Left ventricle myocardium inferior (tissue), 1 donor: ENCODE data around the gene PPBP. TPM values are rescaled to one million over a fixed set of nuclear protein-coding genes. Genes with fewer than 3 reads are reported as not detected.

Experiments used
- DNase-seq: peaks from one replicate; pipeline ENCODE4 v3.0.0-alpha.2; 2020
- H3K27ac ChIP-seq: fragments of 200-600 bp; replicated peaks from 2 replicates; pipeline ENCODE4 v1.8.0; 2021
- H3K27me3 ChIP-seq: fragments of 200-600 bp; 2 replicates; pipeline ENCODE4 v1.8.0; 2021; ENCODE audit warnings: low read depth
- H3K36me3 ChIP-seq: fragments of 200-600 bp; 2 replicates; pipeline ENCODE4 v1.8.0; 2021
- H3K4me1 ChIP-seq: fragments of 200-600 bp; 2 replicates; pipeline ENCODE4 v1.8.0; 2021
- H3K4me3 ChIP-seq: fragments of 200-600 bp; 2 replicates; pipeline ENCODE4 v1.8.0; 2021; ENCODE audit warnings: mild to moderate bottlenecking, moderate library complexity
- H3K9me3 ChIP-seq: fragments of 200-600 bp; replicated peaks from 2 replicates; pipeline ENCODE4 v1.8.0; 2021
- intact Hi-C: fragments of 100-400 bp; cut with micrococcal nuclease; formaldehyde crosslinking; loops from one replicate; pipeline ENCODE4 v1.11.0; 2022
- long read RNA-seq: library from polyadenylated mRNA; unstranded; transcript quantifications from one replicate; pipeline ENCODE4 v2.0.0, GENCODE V29; 2021
- total RNA-seq: library from RNA; stranded (reverse); fragmentation: NEBNext Ultra II Directional; extraction: Animal tissue kit (Norgen Biotek cat#: 25700); gene quantifications from one replicate; pipeline ENCODE4 v1.2.1, GENCODE V29; 2021
- TF ChIP-seq, protein P1 (sequence below): fragments of 200-600 bp; IDR thresholded peaks from 2 replicates; pipeline ENCODE4 v1.8.0; 2021; ENCODE audit warnings: antibody characterized with exemption, mild to moderate bottlenecking, borderline replicate concordance
- donor health status: DM: no; HTN: yes; CAD: no; lungs with severe emphysema.

PPBP gene, protein sequence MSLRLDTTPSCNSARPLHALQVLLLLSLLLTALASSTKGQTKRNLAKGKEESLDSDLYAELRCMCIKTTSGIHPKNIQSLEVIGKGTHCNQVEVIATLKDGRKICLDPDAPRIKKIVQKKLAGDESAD
- total RNA-seq: 1.2 TPM
- long read RNA-seq: 0 reads

DNA sequence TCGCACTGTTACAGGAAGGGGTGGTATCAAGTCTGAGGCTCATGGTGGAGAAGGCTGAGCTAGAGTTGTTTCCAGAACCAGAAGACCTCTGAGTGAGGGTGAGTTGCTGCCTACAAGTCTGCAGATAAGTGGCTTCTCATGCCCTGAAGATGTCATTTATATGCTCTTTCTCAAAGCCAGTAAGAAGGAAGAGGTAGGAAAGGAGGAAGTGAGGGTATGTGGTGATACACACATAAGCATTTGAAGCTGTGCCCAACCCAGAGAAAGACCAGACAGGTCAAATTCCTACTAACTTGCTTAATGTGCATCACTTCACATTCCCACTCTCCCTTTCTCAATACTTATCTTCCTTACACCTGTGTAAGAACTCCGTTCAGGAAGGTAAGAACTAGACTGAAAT, at the start of gene PPBP:
Gene PPBP (minus strand): TSS at position 130 of the 400 bp plus-strand sequence. CDS start 87 bp downstream, at position 43.
- DNase-seq: no peak
- Histone ChIP-seq H3K9me3 (no peaks in the 10 kb centered on the region), H3K27ac (no peak within 1 kb of the TSS), H3K36me3 (no peaks in the 10 kb centered on the region), H3K4me1 (no peaks in the 10 kb centered on the region), H3K4me3 (no peak within 1 kb of the TSS), H3K27me3 (peaks cover 9% of the 10 kb centered on the region)
- TF ChIP-seq, protein P1, sequence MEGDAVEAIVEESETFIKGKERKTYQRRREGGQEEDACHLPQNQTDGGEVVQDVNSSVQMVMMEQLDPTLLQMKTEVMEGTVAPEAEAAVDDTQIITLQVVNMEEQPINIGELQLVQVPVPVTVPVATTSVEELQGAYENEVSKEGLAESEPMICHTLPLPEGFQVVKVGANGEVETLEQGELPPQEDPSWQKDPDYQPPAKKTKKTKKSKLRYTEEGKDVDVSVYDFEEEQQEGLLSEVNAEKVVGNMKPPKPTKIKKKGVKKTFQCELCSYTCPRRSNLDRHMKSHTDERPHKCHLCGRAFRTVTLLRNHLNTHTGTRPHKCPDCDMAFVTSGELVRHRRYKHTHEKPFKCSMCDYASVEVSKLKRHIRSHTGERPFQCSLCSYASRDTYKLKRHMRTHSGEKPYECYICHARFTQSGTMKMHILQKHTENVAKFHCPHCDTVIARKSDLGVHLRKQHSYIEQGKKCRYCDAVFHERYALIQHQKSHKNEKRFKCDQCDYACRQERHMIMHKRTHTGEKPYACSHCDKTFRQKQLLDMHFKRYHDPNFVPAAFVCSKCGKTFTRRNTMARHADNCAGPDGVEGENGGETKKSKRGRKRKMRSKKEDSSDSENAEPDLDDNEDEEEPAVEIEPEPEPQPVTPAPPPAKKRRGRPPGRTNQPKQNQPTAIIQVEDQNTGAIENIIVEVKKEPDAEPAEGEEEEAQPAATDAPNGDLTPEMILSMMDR: no peak
- intact Hi-C loops: no loop called here

DNA sequence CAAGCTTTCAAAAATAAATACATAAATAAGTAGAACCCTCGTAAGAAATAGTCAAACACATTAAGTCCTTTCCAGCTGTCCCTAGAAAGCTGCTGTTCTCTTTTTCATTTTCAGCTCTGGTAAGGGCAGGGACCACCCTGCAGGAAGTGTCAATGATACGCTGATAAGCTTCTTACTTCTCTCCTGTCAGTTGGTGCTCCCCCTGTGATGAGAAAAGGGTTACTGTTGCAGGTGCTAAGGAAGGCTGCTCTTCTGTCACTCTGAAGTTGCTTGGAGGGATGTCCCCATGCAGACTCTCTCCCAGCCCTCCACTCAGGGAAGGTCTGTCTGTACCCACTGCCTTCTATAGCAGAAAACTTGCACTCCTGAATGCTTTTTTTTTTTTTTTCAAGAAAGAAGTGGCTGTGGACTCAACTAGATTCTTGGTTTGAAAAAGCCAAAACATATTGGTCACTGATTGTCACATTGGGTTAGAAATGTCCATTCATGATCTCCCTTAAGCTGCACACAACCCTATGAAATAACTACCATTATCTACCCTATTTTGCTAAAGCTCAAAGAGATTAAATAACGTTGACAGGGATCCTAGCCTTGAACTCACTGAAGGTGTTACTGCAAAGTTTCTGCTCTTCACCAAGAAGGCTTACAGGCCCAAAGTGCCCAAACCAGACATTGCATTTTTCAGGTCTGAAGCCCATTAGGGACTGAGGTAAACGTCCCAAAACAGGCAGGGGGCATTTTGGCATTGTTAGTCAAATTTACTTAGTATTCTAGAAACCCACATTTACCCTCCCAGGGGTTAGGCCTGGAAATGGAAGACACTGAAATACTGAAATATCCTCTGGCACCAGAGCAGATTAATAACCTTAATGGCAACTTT, 49.3 kb upstream of the PPBP start:
- peaks cover 16% of the 10 kb centered on the region for H3K27me3 ChIP-seq
- H3K36me3 ChIP-seq: no peaks in the 10 kb centered on the region
- H3K9me3 ChIP-seq: no peaks in the 10 kb centered on the region
- TF ChIP-seq, protein P1: no peak
- intact Hi-C loops: no loop called here
- no peak overlapping the region for H3K27ac ChIP-seq
- peaks cover 30% of the 10 kb centered on the region for H3K4me1 ChIP-seq
- DNase-seq: no peak
- peak overlapping the region; percentile 71 for H3K4me3 ChIP-seq

DNA sequence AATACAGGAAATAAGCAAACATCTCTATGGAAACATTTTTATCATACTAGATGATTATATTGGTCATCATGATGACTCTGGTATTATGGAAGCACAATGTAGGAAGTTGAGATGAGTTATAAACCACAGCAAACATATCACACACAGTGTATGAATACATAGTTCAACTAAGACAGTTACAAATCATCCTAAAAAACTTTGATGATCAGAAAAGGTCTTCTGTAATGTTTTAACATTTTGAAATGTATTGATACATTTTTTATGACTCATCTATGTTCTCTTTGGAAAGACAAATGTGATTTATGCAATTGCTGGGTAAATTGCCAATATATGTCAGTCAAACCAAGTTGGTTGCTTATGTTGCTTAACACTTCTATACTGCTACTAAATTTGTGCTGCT, 45.7 kb upstream of the PPBP start:
- H3K27ac ChIP-seq: no peak overlapping the region
- intact Hi-C loops: no loop called here
- DNase-seq: no peak
- peaks cover 16% of the 10 kb centered on the region for H3K27me3 ChIP-seq
- no peaks in the 10 kb centered on the region for H3K36me3 ChIP-seq
- peaks cover 19% of the 10 kb centered on the region for H3K4me1 ChIP-seq
- TF ChIP-seq, protein P1: no peak
- peaks cover 7% of the 10 kb centered on the region for H3K9me3 ChIP-seq
- no peak overlapping the region for H3K4me3 ChIP-seq

DNA sequence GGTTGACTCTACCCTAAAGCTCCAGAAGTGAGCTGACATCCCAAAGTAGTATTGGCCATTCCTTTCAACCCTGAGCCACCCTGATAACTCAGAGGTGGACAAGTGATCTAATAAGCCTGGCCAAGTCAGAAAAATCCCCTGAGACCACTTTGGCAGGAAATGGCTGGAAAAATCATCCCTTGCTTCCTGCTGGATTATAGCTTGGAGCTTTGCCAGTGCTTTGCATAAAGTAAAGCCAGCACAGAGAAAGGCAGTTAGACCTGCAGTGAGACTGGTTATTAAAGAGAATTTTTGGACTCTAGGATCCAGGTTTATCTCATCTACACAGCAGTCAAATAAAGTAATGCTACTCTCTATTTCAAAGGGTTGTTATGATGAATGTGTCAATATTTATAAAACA, 44.1 kb upstream of the PPBP start:
- DNase-seq: no peak
- H3K4me3 ChIP-seq: no peak overlapping the region
- intact Hi-C loops: no loop called here

DNA sequence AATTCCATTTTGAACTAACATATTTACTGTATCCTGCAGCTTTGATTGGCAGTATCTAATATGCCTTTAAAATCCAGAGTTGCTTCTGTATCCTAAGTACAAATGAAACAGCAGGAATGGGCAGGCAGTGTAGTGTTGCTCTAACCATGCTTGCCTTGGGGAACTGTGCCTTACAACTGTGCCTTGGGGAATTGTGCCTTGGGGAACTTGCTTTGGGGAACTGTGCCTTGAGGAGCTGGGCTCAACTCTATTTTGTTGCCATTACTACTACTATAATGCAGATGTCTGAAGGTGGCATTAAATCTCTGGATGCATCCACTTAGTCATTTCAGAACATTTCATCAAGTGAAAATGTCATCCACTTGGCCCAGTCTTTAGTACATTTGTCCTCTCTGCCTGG, 43.6 kb upstream of the PPBP start:
- no peak for DNase-seq
- Histone ChIP-seq H3K27me3 (peaks cover 8% of the 10 kb centered on the region), H3K4me3 (no peak overlapping the region), H3K9me3 (peaks cover 23% of the 10 kb centered on the region), H3K4me1 (no peaks in the 10 kb centered on the region), H3K27ac (no peak overlapping the region), H3K36me3 (no peaks in the 10 kb centered on the region)
- intact Hi-C loops: no loop called here
- TF ChIP-seq, protein P1: no peak

More for the DNA sequence above, 44.1 kb upstream of the PPBP start:
- H3K27me3 ChIP-seq: peaks cover 10% of the 10 kb centered on the region
- peaks cover 2% of the 10 kb centered on the region for H3K4me1 ChIP-seq
- peaks cover 23% of the 10 kb centered on the region for H3K9me3 ChIP-seq
- no peaks in the 10 kb centered on the region for H3K36me3 ChIP-seq
- no peak overlapping the region for H3K27ac ChIP-seq
- TF ChIP-seq, protein P1: no peak
